Right lobe of liver (tissue), 6 donors: ENCODE measurements around the gene EFR3B. TPM values are rescaled to one million over a fixed set of nuclear protein-coding genes. Genes with fewer than 3 reads are reported as not detected.

Experiments used
- ATAC-seq, 4 donors: fragments of 200-7000 bp; cut with Tn5 transposase; one replicate each; pipeline ENCODE4 v1.9.1; 2020; ENCODE audit warnings: mild to moderate bottlenecking in 4 of 4, moderate library complexity in 4 of 4
- DNase-seq, 3 donors: peaks; one replicate each; pipeline ENCODE4 v3.0.0-alpha.2; 2020
- H3K27ac ChIP-seq, 3 donors: fragments of 200-600 bp; one replicate each; pipeline ENCODE4 v1.8.0; 2022
- H3K27me3 ChIP-seq, 2 donors: fragments of 200-600 bp; one replicate each; pipeline ENCODE4 v1.8.0; 2022
- H3K36me3 ChIP-seq, 4 donors: fragments of 200-600 bp; sonication (generic) in 1 of 4; one replicate each; pipeline versions ENCODE4 v1.5.1 to v1.8.0; 2017 to 2022; ENCODE audit warnings: control low read depth in 1 of 4
- H3K4me1 ChIP-seq, 4 donors: fragments of 200-600 bp; sonication (generic) in 1 of 4; one replicate each; pipeline versions ENCODE4 v1.5.1 to v1.8.0; 2017 to 2022; ENCODE audit warnings: control low read depth in 1 of 4
- H3K4me3 ChIP-seq, 3 donors: fragments of 200-600 bp; one replicate each; pipeline ENCODE4 v1.8.0; 2022
- H3K9me3 ChIP-seq, 4 donors: fragments of 200-600 bp; sonication (generic) in 1 of 4; one replicate each; pipeline versions ENCODE4 v1.5.1 to v1.8.0; 2017 to 2022; ENCODE audit warnings: control low read depth in 1 of 4
- POLR2A ChIP-seq: fragments of 450-650 bp; IDR thresholded peaks from one replicate; pipeline ENCODE4 v1.6.1; 2017; ENCODE audit warnings: antibody characterized with exemption, mild to moderate bottlenecking
- WGBS: methylation state at CpG from one replicate; pipeline ENCODE4 v1.1.6; 2018; ENCODE audit warnings: low coverage, low lambda C conversion rate; ENCODE audit not compliant: insufficient coverage; ENCODE audit errors: missing lambda C conversion rate; 5-methylcytosine and 5-hydroxymethylcytosine counted together
- intact Hi-C, 2 donors: fragments of 100-400 bp; cut with DNase I; formaldehyde crosslinking; loops; one replicate each; pipeline versions ENCODE4 v1.11.2 to v1.14.1; 2022
- total RNA-seq, 6 experiments: library from RNA; depleted of rRNA in 2 of 6; stranded (reverse); fragments of >200 nt in 2 of 6; fragmentation: NEBNext Ultra II Directional in 3 of 6; extraction: Animal tissue kit (Norgen Biotek cat#: 25700) in 3 of 6; gene quantifications; one replicate each; pipeline versions ENCODE4 v1.1.0 to v1.2.4, GENCODE V29; 2016 to 2023
- TF ChIP-seq, protein P1 (sequence below), 4 donors: fragments of 200-600 bp in 3 of 4; fragments of 450-650 bp in 1 of 4; IDR thresholded peaks; one replicate each; pipeline versions ENCODE4 v1.5.1 to v1.8.0; 2016 to 2022; ENCODE audit warnings: antibody characterized with exemption in 4 of 4, mild to moderate bottlenecking in 2 of 4
- donor health status: DM: no; HTN: yes; CAD: no.
- donor health status: DM: no; HTN: no; CAD: no.
- donor health status: DM: no; HTN: no; CAD: no.
- donor health status: DM: no; HTN: yes; CAD: no.
- donor health status: DM: no; HTN: yes; CAD: no.

EFR3B gene
- total RNA-seq, 6 experiments from 2014 or later, result 0.12 to 0.33 (median 0.16) TPM; not detected in 1

- peak in 1 of 4 donors; percentile 44 for ATAC-seq
- Histone ChIP-seq H3K36me3 (no peaks in the 10 kb centered on the region), H3K9me3 (no peaks in the 10 kb centered on the region), H3K4me3 (no peak overlapping the region), H3K27ac (no peak overlapping the region), H3K4me1 (no peaks in the 10 kb centered on the region), H3K27me3 (no peaks in the 10 kb centered on the region)
- intact Hi-C loops, result no loop called here
- WGBS, result 82% methylated on average over 2 of the region's 6 CpGs
- no peak for DNase-seq
- TF ChIP-seq POLR2A, result no peak
- TF ChIP-seq, protein P1, sequence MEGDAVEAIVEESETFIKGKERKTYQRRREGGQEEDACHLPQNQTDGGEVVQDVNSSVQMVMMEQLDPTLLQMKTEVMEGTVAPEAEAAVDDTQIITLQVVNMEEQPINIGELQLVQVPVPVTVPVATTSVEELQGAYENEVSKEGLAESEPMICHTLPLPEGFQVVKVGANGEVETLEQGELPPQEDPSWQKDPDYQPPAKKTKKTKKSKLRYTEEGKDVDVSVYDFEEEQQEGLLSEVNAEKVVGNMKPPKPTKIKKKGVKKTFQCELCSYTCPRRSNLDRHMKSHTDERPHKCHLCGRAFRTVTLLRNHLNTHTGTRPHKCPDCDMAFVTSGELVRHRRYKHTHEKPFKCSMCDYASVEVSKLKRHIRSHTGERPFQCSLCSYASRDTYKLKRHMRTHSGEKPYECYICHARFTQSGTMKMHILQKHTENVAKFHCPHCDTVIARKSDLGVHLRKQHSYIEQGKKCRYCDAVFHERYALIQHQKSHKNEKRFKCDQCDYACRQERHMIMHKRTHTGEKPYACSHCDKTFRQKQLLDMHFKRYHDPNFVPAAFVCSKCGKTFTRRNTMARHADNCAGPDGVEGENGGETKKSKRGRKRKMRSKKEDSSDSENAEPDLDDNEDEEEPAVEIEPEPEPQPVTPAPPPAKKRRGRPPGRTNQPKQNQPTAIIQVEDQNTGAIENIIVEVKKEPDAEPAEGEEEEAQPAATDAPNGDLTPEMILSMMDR (IDR thresholded peaks at IDR 0.05), result no peak
Observed at GRCh38 chr2:25088817-25089516, 47.1 kb downstream of the EFR3B start.

DNA sequence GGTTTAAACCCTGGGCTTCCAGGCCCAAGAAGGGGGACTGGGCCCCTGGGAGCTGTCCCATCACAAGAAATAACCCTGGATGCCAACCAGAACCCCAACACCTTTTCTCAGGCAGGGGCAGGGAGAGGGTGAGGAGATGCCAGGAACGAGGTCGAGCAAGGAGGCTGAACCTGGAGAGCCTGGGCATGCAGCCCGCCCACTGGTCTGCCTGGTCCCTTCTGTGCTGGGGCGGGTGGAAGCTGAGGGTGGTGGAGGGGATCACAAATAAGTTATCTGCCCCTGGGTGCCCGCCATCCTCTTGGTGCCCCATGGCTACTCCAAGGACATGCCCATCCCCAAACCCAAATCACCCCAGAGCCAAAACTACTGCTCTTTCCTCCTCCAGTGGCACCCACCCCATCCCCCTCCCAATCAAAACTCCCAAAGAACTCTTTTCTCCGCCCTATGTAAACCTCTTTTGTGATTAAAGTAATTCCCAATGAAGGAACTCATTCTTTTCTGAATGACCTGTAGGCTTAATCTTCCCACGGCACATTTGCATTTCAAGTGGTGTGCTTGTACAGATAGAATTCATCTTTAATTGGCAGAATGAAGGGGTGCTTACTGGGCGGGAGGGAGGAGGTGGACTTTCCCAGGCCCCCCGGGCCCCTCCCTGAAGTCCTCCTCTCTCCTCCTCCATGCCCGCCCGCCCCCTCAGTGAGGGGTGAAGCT, 47.9 kb downstream of the EFR3B start:
- no peak for DNase-seq
- Histone ChIP-seq H3K4me3 (no peak overlapping the region), H3K27ac (no peak overlapping the region), H3K27me3 (no peaks in the 10 kb centered on the region), H3K4me1 (no peaks in the 10 kb centered on the region), H3K9me3 (no peaks in the 10 kb centered on the region), H3K36me3 (no peaks in the 10 kb centered on the region)
- TF ChIP-seq, protein P1 (IDR thresholded peaks at IDR 0.05), result no peak
- TF ChIP-seq POLR2A, result no peak
- no peak for ATAC-seq
- intact Hi-C loops, result no loop called here
- WGBS, result 32% methylated on average over 3 of the region's 11 CpGs

DNA sequence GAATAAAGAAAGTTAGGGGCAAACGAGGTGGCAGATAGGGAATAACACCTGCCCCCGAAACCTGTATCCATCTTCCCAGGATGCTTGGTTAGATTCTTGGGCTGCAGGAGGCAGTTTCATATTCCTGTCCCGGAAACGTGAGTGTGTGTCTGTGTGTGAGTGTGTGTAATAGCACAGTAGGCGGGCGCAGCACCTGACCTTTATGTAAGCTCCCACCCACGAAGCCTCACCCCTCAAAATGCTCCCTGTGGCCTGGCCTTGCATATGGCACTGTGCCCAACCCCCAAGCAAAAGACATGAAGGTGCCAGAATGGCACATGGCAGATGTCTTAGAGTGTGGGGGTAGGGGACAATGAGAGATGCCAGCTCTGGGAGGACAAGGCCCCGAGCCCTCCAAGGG, 48.9 kb downstream of the EFR3B start:
- no peak for ATAC-seq
- no peak overlapping the region for H3K4me3 ChIP-seq
- WGBS, result 68% methylated on average over 5 of the region's 8 CpGs

GRCh38 chr2:25091265-25091664, 49.4 kb downstream of the EFR3B start:
- Histone ChIP-seq H3K9me3 (no peaks in the 10 kb centered on the region), H3K27ac (no peak overlapping the region), H3K27me3 (no peaks in the 10 kb centered on the region), H3K4me3 (no peak overlapping the region), H3K36me3 (no peaks in the 10 kb centered on the region), H3K4me1 (no peaks in the 10 kb centered on the region)
- DNase-seq (no peak), ATAC-seq (no peak)
- 71% methylated on average over 1 of the region's 8 CpGs for WGBS
- intact Hi-C loops, result no loop called here
- TF ChIP-seq, protein P1 (IDR thresholded peaks at IDR 0.05), result no peak
- TF ChIP-seq POLR2A, result no peak

More for the DNA sequence above, 48.9 kb downstream of the EFR3B start:
- Histone ChIP-seq H3K27ac (no peak overlapping the region), H3K9me3 (no peaks in the 10 kb centered on the region), H3K36me3 (no peaks in the 10 kb centered on the region), H3K27me3 (no peaks in the 10 kb centered on the region), H3K4me1 (no peaks in the 10 kb centered on the region)
- DNase-seq, result no peak
- intact Hi-C loops, result no loop called here
- TF ChIP-seq POLR2A, result no peak
- TF ChIP-seq, protein P1 (IDR thresholded peaks at IDR 0.05), result no peak
